NCI-H2171 (cell line): ENCODE data around the gene HS3ST3B1.

Experiments
- DNase-seq: peaks from one replicate; lab custom pipeline; 2025; lab: John Stamatoyannopoulos, UW

Gene HS3ST3B1

GRCh38 chr17:14303343-14304221 is 2.7 kb downstream of the HS3ST3B1 start:
- DNase-seq: no peak

GRCh38 chr17:14304222-14304772 is 3.4 kb downstream of the HS3ST3B1 start:
- no peak for DNase-seq

- DNase-seq: no peak
Observed at GRCh38 chr17:14304773-14305517, 4.1 kb downstream of the HS3ST3B1 start.

GRCh38 chr17:14305785-14306496 is 5.1 kb downstream of the HS3ST3B1 start:
- DNase-seq: no peak

- no peak for DNase-seq
Observed at GRCh38 chr17:14306596-14306995, 5.7 kb downstream of the HS3ST3B1 start.

GRCh38 chr17:14307560-14308024 is 6.7 kb downstream of the HS3ST3B1 start:
- DNase-seq: no peak

- DNase-seq: no peak
Observed at GRCh38 chr17:14308636-14308964, 7.7 kb downstream of the HS3ST3B1 start.

GRCh38 chr17:14308965-14309879 is 8.3 kb downstream of the HS3ST3B1 start:
- peak; percentile 44 for DNase-seq

GRCh38 chr17:14310101-14310500 is 9.2 kb downstream of the HS3ST3B1 start:
- DNase-seq: no peak

GRCh38 chr17:14310605-14311004 is 9.7 kb downstream of the HS3ST3B1 start:
- DNase-seq: no peak

GRCh38 chr17:14311186-14311705 is 10.4 kb downstream of the HS3ST3B1 start:
- DNase-seq: no peak

- no peak for DNase-seq
Observed at GRCh38 chr17:14311981-14312380, 11.1 kb downstream of the HS3ST3B1 start.

GRCh38 chr17:14312522-14312921 is 11.6 kb downstream of the HS3ST3B1 start:
- no peak for DNase-seq

- DNase-seq: no peak
Observed at GRCh38 chr17:14316126-14316832, 15.4 kb downstream of the HS3ST3B1 start.

GRCh38 chr17:14317383-14317782 is 16.5 kb downstream of the HS3ST3B1 start:
- DNase-seq: no peak

GRCh38 chr17:14318109-14318917 is 17.4 kb downstream of the HS3ST3B1 start:
- no peak for DNase-seq

GRCh38 chr17:14318918-14319205 is 18.0 kb downstream of the HS3ST3B1 start:
- no peak for DNase-seq

- no peak for DNase-seq
Observed at GRCh38 chr17:14320098-14320497, 19.2 kb downstream of the HS3ST3B1 start.

- DNase-seq: no peak
Observed at GRCh38 chr17:14320734-14321475, 20.0 kb downstream of the HS3ST3B1 start.
